Colonic mucosa (tissue), 4 donors: Measurements from ENCODE around the gene RAB29. TPM values are rescaled to one million over a fixed set of nuclear protein-coding genes. Genes with fewer than 3 reads are reported as not detected.

Experiments used
- DNase-seq: peaks from one replicate; pipeline ENCODE4 v3.0.0-alpha.2; 2020
- H3K27ac ChIP-seq: fragments of 200-600 bp; one replicate; pipeline ENCODE4 v1.8.0; 2021
- H3K27me3 ChIP-seq: fragments of 200-600 bp; one replicate; pipeline ENCODE4 v1.8.0; 2021
- H3K36me3 ChIP-seq: fragments of 200-600 bp; one replicate; pipeline ENCODE4 v1.8.0; 2021
- H3K4me1 ChIP-seq: fragments of 200-600 bp; one replicate; pipeline ENCODE4 v1.8.0; 2021; ENCODE audit warnings: mild to moderate bottlenecking
- H3K4me3 ChIP-seq: fragments of 200-600 bp; one replicate; pipeline ENCODE4 v1.8.0; 2021
- H3K9ac ChIP-seq, 2 donors: one replicate each; pipeline ENCODE4 v1.7.0; 2013; ENCODE audit warnings: control low read depth in 2 of 2, low read depth in 2 of 2, low read length in 2 of 2
- H3K9me3 ChIP-seq: fragments of 200-600 bp; one replicate; pipeline ENCODE4 v1.8.0; 2021
- CTCF ChIP-seq: fragments of 200-600 bp; IDR thresholded peaks from one replicate; pipeline ENCODE4 v1.8.0; 2022; ENCODE audit warnings: antibody characterized with exemption, mild to moderate bottlenecking
- intact Hi-C: fragments of 100-400 bp; cut with DNase I; formaldehyde crosslinking; loops from one replicate; pipeline ENCODE4 v1.14.1; 2022
- total RNA-seq, 2 donors: library from RNA; stranded (reverse); fragmentation: NEBNext Ultra II Directional in 1 of 2; extraction: Animal tissue kit (Norgen Biotek cat#: 25700) in 1 of 2; gene quantifications; one replicate each; pipeline ENCODE4 v1.2.1, GENCODE V29; 2021
- donor health status: healthy.
- donor health status: DM: no; HTN: no; CAD: no.
- donor health status: DM: no; HTN: no; CAD: no.

RAB29 gene
- total RNA-seq, 2 donors from 2014 or later, result 7.5 to 10.2 TPM

GRCh38 chr1:205719762-205720161 lies 55.5 kb downstream of the RAB29 start:
- H3K9ac ChIP-seq, result no peak overlapping the region
- H3K36me3 ChIP-seq, result peaks cover 9% of the 10 kb centered on the region
- intact Hi-C loops, result no loop called here

GRCh38 chr1:205719015-205719414 lies 56.3 kb downstream of the RAB29 start:
- Histone ChIP-seq H3K9me3 (no peaks in the 10 kb centered on the region), H3K4me1 (peaks cover 4% of the 10 kb centered on the region), H3K9ac (no peak overlapping the region), H3K27me3 (no peaks in the 10 kb centered on the region), H3K36me3 (peaks cover 9% of the 10 kb centered on the region), H3K27ac (no peak overlapping the region), H3K4me3 (no peak overlapping the region)
- intact Hi-C loops, result no loop called here
- no peak for DNase-seq
- no peak for TF ChIP-seq CTCF

More at GRCh38 chr1:205719762-205720161, 55.5 kb downstream of the RAB29 start:
- Histone ChIP-seq H3K4me1 (peaks cover 4% of the 10 kb centered on the region), H3K27me3 (no peaks in the 10 kb centered on the region), H3K4me3 (no peak overlapping the region), H3K9me3 (no peaks in the 10 kb centered on the region), H3K27ac (no peak overlapping the region)
- TF ChIP-seq CTCF, result no peak
- no peak for DNase-seq

Other genes starting within 250 kb of the RAB29 start
- gene ELK4, start 143.5 kb downstream of the RAB29 start, total RNA-seq, result 10 to 100 TPM; 30.5 to 37.6 TPM
- 10 to 100 TPM; 17.9 to 29.6 TPM for gene SLC45A3, start 95.0 kb downstream of the RAB29 start, total RNA-seq
- 100 to 1,000 TPM; 117 to 123 TPM for gene NUCKS1, start 25.3 kb downstream of the RAB29 start, total RNA-seq
- gene SLC41A1, start 37.7 kb upstream of the RAB29 start, total RNA-seq, result 1 to 10 TPM; 4.8 to 8.1 TPM
- gene PM20D1, start 74.7 kb upstream of the RAB29 start, total RNA-seq, result under 1 TPM in 1 of 2 donors, not detected in 1; 0.27 TPM
- not detected for gene SLC26A9, start 168.0 kb upstream of the RAB29 start, total RNA-seq
- gene RAB7B, start 227.9 kb upstream of the RAB29 start, total RNA-seq, result 1 to 10 TPM in 1 of 2 donors, under 1 TPM in 1; 0.57 to 1.2 TPM
- 10 to 100 TPM; 10.1 to 10.8 TPM for gene CTSE, start 248.4 kb upstream of the RAB29 start, total RNA-seq